ENCODE results near the gene PTPRB. TPM values are rescaled to one million over a fixed set of nuclear protein-coding genes. Genes with fewer than 3 reads are reported as not detected.

Gene PTPRB
- total and polyA plus RNA-seq, 2 experiments from 2014 or later, result 0.36 to 1.7 TPM

DNA sequence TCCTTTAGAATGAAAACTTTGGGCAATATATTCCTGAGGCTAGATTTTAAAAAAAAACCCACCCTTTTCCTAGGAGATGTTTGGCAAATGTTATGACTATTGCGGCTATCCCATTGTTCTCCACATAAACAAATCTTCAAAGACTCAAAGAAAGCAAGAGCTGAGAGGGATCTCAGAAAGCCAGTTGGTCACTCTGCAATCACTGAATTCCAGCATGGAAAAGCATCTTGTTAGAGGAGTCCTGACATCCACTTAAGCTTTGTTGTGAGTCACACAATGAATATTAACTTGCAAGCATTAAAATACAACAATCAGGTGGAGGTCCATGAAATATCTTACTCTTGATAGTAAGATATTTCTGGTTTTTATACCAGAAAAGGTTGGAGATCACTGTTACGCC, 11.0 kb upstream of the PTPRB start:
- DNase-seq (ENCODE audit: low spot score), result no peak

GRCh38 chr12:70646850-70647249, 9.6 kb upstream of the PTPRB start:
- no peak overlapping the region for H3K4me2 ChIP-seq
- TF ChIP-seq EZH2 (IDR thresholded peaks at IDR 0.05; ENCODE audit: borderline replicate concordance) (no peak), EZH2phosphoT487 (IDR thresholded peaks at IDR 0.05; ENCODE audit: low read depth, severe bottlenecking, unreplicated experiment) (no peak), CTCF (IDR thresholded peaks at IDR 0.05; ENCODE audit: poor library complexity) (no peak)
- no peak for DNase-seq (ENCODE audit: low spot score)

More for the DNA sequence above, 11.0 kb upstream of the PTPRB start:
- Histone ChIP-seq H3K27ac (no peak overlapping the region), H3K4me2 (no peak overlapping the region), H3K9me2 (replicated peaks; ENCODE audit: insufficient read depth) (no peaks in the 10 kb centered on the region), H3K79me2 (no peaks in the 10 kb centered on the region), H4K20me1 (ENCODE audit: insufficient read depth, poor library complexity, severe bottlenecking) (no peaks in the 10 kb centered on the region), H2AFZ (no peak overlapping the region), H3K27me3 (no peaks in the 10 kb centered on the region), H3K36me3 (replicated peaks; ENCODE audit: insufficient read depth, low read depth) (no peaks in the 10 kb centered on the region), H3K4me3 (no peak overlapping the region), H3K4me1 (ENCODE audit: insufficient read depth) (peaks cover 9% of the 10 kb centered on the region), H3K9me3 (ENCODE audit: low read depth) (no peaks in the 10 kb centered on the region)
- 92% methylated on average over 2 of the region's 2 CpGs for WGBS (ENCODE audit: low lambda C conversion rate, missing lambda C conversion rate)
- TF ChIP-seq CTCF (IDR thresholded peaks at IDR 0.05; ENCODE audit: poor library complexity), result no peak
- no peak for TF ChIP-seq EZH2 (IDR thresholded peaks at IDR 0.05; ENCODE audit: borderline replicate concordance)
- no peak for TF ChIP-seq EZH2phosphoT487 (IDR thresholded peaks at IDR 0.05; ENCODE audit: low read depth, severe bottlenecking, unreplicated experiment)

GRCh38 chr12:70645494-70646317, 8.5 kb upstream of the PTPRB start:
- Histone ChIP-seq H3K27ac (peak overlapping the region; percentile 54), H4K20me1 (ENCODE audit: insufficient read depth, poor library complexity, severe bottlenecking) (no peaks in the 10 kb centered on the region), H3K4me2 (peak overlapping the region; percentile 69), H3K9me2 (replicated peaks; ENCODE audit: insufficient read depth) (no peaks in the 10 kb centered on the region), H3K4me1 (ENCODE audit: insufficient read depth) (peaks cover 9% of the 10 kb centered on the region), H3K4me3 (no peak overlapping the region), H3K36me3 (replicated peaks; ENCODE audit: insufficient read depth, low read depth) (no peaks in the 10 kb centered on the region), H3K27me3 (no peaks in the 10 kb centered on the region), H2AFZ (peak overlapping the region; percentile 57), H3K79me2 (no peaks in the 10 kb centered on the region), H3K9me3 (ENCODE audit: low read depth) (no peaks in the 10 kb centered on the region)
- peak; percentile 52 for DNase-seq (ENCODE audit: low spot score)
- no peak for TF ChIP-seq EZH2phosphoT487 (IDR thresholded peaks at IDR 0.05; ENCODE audit: low read depth, severe bottlenecking, unreplicated experiment)
- no peak for TF ChIP-seq CTCF (IDR thresholded peaks at IDR 0.05; ENCODE audit: poor library complexity)
- no peak for TF ChIP-seq EZH2 (IDR thresholded peaks at IDR 0.05; ENCODE audit: borderline replicate concordance)
- 17% methylated on average over 10 of the region's 10 CpGs for WGBS (ENCODE audit: low lambda C conversion rate, missing lambda C conversion rate)

More at GRCh38 chr12:70646850-70647249, 9.6 kb upstream of the PTPRB start:
- H3K27me3 ChIP-seq, result no peaks in the 10 kb centered on the region
- no peaks in the 10 kb centered on the region for H3K79me2 ChIP-seq
- no peaks in the 10 kb centered on the region for H3K9me2 ChIP-seq (replicated peaks; ENCODE audit: insufficient read depth)
- H3K9me3 ChIP-seq (ENCODE audit: low read depth), result no peaks in the 10 kb centered on the region
- WGBS (ENCODE audit: low lambda C conversion rate, missing lambda C conversion rate), result 81% methylated on average over 1 of the region's 1 CpG
- no peak overlapping the region for H2AFZ ChIP-seq
- H3K27ac ChIP-seq, result no peak overlapping the region
- H4K20me1 ChIP-seq (ENCODE audit: insufficient read depth, poor library complexity, severe bottlenecking), result no peaks in the 10 kb centered on the region
- H3K4me3 ChIP-seq, result no peak overlapping the region
- no peaks in the 10 kb centered on the region for H3K36me3 ChIP-seq (replicated peaks; ENCODE audit: insufficient read depth, low read depth)
- peaks cover 9% of the 10 kb centered on the region for H3K4me1 ChIP-seq (ENCODE audit: insufficient read depth)

Data from hepatocyte (in vitro differentiated cells).